ENCODE data around the gene TPCN2.
A peak's percentile ranks its signal among the peaks of the same experiment; 100 is the strongest.

TPCN2 gene

DNA sequence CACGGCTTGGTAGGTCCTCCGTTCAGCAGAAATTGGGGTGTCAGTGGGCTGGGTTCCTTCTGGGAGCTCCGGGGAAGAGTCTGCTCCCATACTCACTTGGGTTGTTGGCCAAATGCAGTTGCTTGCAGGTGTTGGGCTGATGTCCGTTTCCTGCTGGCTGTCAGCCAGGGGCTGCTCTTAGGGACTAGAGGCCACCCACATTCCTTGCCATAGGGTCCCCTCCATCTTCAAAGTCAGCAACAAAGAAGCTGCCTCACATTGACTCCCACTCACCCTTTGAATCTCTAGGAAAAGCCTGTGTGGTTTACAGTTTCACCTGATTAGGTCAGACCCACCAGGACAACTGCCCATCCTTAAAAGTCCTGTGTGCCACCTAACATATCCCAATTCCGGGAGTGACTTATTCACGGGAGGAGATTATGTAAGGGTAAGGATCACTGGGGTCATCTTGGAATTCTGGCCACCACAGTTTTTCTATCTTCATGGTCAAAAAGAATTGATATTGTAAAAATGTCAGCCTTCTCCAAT is 43.0 kb downstream of the TPCN2 start:
- no peak for DNase-seq

DNA sequence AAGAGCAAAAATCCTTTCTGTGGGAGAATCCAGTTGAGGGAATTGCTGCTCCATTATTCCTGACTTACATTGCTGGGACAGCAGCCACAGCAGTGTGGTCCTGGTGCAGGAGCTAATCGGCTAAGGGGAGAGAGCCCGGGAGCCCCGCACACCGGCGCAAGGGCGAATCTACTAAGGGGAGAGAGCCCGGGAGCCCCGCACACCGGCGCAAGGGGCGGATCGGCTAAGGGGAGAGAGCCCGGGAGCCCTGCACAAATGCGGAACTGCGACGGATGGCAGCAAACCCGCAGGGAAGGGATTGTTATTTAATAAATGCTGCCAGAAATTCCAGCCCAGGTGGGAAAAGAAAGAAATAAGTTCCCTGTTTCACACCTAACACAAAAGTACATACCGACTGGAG is 43.5 kb downstream of the TPCN2 start:
- DNase-seq = no peak

DNA sequence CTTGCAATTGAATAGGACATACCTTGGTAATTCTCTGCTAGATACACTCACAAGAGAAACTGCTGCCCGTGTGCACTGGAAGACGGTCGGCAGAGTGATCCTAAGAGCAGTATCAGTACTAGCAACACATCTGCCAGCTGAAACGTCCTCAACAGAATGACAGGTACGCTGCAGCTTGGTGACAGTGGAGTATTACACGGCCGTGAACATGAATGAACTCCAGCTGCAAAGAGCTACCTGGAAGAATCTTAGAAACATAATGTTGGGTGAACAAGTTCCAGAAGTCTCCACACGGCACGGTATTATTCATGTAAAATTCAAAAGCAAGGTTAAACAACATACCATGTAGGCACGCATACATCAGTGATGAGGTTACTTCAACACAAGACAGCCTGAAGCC is 44.4 kb downstream of the TPCN2 start:
- no peak for DNase-seq

DNA sequence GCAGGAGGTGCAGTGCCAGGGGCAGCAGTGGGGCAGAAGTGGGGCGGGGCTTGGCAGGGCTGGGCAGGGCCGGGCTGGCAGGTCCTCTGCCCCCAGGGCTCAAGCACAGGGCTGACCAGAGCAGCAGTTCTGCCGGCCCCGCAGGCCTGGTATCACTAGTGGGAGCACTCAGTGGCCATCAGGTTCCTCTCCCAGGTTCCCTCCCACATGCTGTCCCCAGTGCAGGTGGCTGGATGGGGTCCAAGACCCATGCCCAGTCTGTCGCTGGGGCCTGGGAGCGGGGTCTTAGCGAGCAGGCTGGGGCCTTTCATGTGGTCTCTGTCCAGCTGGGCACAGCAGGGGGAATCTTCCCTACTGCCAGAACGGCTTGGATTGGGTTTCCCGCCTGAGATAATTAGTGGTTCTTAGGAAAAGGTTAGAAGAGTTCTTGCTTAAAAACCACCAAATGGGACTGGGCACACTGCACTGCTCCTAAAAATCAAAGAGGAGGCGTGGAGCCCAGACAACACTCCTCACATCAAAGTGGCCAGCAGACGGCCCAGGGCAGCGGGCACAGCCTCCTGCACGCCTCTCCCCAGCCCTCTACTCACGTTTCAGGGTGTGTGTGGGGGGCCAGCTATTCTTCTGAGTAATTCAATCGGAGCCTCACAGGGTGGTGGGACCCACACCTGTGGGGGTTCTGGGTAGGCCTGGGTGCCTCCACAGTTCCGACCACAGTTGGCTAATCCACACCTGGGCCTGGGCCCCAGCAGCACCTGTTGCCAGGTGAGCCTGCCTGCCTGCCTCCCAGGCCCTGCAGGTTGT is 45.6 kb downstream of the TPCN2 start:
- no peak for DNase-seq

DNA sequence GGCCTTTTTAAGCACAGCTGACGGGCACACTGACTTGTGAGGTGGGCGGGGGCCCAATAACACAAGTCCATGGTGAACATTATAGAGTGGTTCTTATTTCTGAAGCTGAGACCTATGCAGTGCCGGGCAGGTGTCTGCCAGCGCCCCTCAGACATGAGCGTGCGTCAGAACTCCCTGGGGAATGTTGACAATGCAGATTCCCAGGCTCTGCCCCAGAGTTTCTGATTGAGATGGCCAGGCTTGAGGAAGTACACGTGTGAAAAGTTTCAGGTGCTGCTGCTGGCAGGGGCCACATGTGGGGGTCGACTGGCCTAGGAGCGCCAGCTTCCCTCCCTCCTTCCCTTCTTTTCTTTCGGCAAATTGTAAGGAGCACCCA is 46.2 kb downstream of the TPCN2 start:
- no peak for DNase-seq

DNA sequence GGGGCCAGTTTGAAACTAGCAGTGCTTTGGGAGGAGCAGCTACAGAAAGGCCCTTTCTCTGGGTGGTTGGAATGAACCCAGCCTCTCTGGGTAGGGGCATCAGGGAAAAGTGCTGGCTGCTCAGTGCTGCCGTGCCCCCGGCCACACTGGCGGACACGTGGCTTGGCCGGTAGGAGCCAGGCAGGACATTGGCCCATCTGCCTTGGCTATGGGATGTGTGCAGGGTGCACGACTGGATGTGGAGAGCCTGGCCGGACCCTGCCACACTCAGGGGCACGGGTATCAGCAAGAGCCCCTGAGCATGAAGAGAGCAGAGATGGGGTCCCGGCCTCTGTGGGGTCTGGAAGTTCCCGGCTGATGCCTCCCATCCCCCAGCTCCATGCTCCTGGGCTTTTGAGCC is 46.6 kb downstream of the TPCN2 start:
- DNase-seq = peak in 5 of 56 donors; percentile 15 to 27 (median 20)

DNA sequence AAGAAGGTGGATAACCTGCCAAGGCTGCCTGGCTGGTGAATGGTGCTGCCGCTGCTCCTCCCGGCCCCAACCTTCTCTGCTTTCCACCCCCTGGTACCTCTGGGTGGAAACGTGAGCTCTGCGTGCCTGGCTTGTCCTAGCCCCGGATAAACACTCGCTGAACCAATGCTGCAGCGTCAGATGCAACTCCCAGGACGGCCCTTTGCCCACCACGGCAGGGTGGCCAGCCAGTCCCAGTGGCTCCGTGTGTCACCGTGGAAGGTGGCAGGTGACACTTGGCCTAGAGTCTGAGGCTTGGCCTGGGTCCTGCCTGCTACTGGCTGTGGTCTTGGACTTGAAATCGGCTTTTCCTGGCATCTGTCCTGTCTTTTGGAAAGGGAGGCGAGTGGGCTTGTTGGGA is 47.7 kb downstream of the TPCN2 start:
- no peak for DNase-seq

DNA sequence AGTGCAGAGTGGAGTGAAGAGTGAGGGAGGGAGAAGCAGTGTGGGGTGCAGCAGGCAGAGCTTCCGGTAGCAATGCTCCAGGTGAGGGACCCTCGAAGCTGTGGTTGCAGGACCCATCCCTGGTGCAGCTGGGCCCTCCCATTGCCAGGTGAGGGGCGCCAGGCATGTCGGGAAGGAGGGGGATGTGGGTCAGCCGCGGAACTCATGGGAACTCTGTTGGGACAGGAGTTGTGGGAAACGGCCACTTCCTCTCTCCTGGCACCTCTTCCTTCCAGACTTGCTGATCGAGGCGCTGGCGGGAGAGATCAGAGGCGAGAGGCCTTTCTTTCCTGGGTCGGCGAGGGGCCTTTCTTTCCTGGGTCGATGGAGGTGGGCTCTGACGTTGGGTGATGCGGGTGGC is 48.5 kb downstream of the TPCN2 start:
- no peak for DNase-seq

DNA sequence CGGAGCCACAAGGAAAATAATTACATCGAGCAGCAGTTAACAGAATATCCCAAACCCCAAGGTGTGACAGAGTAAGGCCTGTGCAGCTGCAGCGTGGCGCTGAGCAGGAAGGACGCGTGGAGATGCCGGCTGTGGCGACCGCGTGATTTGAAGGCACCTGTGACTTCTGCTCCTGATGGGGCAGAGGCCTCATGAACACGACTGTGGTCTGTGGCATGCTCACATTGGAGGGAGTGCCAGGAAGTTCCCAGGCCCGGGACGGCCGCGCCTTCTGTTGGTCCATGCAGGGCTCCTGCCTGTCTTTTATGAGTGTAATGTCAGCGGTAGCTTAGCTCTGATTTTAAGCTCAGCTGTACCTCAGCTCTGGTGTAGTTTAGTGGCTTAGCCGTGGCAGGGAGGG is 50.4 kb downstream of the TPCN2 start:
- no peak for DNase-seq

DNA sequence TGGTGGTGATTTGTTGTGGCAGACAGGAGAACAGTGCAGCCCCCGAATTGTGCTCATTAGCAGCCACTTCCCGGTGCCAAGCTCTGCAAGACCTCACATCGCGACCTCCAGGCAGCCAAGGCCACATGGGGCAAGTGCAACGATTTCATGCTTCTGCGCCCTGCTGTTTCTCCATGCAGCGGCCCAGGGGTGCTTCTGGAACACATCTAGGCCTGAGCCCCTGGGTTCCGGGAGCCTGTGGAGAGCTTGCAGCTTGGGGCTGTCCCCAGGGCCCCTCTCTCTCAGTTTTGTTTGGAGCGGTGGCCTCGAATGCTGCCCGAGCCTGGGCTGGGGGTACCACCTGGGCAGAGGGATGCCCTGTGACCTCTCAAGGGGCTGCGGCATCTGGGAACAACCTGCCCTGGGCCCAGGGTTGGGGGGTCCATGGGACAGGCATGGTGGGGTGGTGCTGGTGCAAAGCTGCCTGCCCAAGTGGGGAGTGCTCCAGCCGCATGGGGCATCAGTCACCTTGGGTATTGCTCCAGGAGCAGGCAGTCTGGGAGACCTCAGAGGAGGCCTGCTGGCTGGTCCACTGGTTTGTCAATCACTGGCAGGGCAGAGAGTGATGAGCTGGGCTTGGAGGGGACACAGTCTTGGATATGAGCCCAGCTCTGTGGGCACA is 51.9 kb downstream of the TPCN2 start:
- DNase-seq = no peak

DNA sequence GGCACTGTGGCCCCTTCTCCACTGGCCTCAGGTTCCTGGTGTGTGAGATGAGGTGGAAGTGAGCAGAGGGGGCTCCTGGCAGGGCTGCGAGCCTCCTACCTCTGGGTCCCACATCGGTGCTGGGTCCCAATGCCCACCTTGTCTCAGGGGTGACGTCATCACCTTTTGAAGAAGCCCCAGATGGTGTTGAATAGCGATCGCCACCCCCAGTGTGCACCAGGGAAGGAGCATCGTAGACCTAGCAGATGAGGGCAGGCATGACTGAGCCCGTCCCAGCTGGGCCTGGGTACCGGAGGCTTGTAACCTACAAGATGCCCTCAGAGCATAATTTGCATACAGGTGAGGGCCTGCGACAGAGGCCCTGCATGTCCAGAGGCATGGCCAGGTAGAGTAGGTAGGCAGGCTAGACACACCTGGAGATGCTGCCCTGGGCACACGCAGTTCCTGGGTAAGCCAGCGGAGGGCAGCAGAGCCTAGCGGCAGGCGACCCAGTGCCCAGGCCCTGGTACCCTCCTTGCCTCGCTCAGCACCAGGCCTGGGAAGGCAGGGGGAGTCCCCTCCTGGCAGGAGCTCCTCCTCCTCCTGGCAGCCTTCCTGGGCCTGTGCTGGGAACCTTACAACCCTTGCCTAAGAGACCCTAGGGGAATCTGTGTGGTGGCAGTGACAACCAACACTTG is 52.5 kb downstream of the TPCN2 start:
- DNase-seq = peak in 50 of 56 donors; percentile 14 to 80 (median 48)

DNA sequence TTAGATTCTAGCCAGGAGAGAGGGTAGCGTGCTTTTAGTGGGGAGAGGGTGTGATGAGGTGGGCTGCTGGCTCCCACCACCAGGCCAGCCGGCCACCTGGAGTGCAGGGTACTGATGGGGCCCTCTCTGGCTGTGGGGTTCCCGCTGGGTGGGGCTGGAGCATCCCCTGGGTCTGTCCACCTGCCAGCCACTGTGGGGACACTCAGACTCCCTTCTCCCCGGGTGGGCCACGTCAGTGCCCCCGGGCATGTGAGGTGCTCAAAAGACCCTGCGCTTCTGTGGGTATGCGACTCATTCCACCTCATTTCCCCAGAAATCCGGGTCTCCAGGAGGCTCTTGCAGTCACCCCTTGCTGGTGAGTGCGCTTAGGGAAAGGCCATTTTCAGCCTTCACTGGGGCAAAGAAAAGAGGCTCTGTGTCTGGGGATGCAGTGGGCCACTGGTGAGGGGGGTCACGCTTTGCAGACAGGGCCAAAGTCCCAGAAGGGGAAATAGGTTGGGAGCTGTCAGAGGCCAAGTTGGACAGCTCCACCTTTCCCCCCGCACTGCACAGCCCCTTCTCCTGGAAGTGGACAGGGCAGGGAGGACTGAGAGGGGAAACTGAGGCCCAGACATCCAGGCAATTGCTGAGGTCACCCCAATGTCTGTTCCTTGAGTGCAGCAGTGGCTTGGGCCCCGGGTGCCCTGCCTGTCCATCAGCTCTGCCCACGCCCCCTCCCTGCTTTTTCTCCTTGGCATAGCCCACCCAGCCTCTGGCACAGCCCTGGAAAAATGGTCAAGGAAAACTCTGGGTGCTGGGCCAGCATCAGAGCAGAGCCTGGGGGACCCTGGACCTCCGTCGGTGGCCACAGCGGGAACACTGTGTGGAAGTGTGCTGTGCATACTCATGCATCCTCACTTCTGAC is 53.3 kb downstream of the TPCN2 start:
- no peak for DNase-seq

DNA sequence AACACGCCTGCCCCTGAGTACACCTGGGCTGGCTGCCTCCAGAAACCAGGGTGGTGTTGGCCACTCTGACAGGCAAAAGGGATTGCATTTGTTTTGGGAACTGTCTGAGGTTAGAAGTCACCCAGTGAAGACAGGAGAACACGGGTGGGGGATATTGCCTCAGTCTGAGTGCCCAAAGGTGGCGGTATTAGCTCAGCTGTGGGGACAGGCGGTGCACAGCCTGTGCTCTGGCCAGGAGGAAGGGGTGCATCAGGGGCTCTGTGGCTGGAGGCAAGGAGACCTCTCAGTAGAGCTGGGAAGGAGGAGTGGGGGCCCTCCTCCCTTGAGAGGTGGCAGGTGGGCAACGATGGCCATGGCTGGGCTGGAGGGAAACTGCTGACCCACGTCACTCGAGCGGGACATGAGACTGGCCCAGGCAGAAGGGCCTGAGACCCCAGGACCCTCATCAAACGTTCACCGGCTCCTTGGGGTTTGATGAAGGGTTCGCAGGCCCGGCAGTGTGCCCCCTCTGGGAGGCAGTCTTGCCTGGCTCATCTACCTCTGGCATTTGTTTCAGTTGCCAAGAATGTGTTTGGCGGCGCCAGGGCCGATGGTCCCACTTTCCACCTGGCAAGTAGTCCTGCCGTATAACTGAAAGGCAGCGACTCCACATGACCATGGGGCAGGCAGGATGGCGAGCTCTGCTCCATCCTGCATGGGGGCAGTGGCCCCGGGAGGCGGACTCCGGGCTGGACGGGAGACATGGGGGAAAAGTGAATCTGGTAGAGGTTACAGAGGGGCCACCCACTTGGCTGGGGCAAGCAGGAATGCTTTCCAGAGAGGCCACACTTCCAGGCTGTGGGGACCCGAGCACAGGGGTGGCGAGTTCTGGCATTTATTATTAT is 54.2 kb downstream of the TPCN2 start:
- peak in 1 of 56 donors; percentile 7 for DNase-seq

DNA sequence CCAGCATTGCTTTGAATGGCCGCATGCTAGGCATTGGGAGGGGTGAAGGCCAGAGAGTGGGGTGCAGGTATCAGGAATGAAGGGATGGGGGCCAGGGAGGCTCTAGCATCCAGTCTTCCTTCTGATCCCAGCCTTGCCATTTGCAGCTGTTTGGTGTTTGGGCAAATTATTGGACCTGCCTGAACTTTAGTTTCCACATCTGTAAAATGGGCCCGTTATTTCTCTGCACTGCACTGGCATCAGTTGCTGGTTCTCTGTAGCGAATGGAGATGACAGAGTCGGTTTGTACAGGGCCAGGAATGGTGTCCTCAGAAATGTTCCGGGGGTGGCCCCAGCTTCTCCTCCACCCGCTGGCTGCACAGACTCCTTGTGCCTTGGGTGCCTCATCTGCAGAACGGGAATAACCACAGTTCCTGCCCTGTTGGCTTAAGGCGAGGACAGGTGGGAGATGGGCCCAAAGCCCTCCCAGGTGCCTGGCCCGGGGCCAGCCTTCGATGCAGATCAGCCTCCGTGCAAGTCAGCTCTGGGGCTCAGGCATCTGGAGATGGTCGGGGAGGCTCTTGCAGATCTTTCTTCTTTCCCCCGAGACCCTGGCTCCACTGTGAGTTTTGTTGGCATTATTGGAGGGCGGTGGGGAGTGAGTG is 55.6 kb downstream of the TPCN2 start:
- no peak for DNase-seq

DNA sequence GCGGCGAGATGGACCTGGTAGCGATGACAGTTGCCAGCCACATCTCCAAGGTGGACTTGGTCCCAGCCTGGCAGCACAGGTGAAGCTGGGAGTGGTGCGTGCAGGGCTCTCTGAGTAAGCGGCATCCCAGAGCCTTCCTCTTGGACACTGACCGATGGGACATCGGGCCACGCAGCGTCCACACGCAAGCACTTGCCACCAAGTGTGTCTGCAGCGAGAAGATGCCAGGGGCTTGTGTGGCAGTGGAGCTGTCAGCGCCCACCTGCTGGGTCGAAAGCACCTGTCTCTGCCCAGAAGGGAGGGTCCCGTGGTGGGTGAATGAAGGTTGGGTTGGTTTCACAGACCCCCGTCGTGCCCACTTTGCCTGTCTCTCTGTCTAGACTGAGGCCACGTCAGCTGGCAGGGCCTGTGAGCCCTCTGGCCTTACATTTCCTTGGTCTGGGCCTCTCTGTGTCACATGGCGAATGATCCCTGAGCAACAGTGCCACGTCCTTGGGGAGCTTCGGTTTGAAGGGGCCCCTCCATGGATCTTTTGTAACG is 56.2 kb downstream of the TPCN2 start:
- DNase-seq = no peak

DNA sequence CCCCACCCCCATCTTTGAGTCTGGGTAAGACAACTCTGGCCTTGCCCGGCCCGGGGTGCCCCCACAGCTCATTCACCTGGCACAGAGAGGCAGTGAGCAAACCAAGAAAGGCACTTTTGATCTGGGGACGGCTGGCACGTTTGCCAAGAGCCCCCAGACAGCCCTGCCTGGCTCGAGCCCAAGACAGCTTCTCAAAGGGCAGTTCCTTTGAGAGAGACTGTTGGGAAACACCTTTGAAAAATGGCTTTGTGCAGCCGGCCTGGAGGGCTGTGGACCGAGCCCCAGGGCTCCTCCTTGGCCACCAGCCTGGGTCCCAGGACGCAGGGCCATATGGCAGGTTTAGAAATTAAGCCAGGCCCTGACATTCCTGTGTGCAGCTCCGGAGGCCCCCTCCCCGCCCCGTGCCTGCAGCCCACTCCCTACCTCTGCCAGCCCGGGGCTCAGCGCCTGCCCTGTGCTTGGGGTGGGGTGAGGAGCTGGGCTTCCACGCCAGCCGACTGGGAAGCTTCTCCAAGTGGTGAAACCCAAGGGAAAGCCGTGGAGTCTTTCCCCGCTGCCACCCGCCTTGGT is 56.8 kb downstream of the TPCN2 start:
- DNase-seq = no peak

DNA sequence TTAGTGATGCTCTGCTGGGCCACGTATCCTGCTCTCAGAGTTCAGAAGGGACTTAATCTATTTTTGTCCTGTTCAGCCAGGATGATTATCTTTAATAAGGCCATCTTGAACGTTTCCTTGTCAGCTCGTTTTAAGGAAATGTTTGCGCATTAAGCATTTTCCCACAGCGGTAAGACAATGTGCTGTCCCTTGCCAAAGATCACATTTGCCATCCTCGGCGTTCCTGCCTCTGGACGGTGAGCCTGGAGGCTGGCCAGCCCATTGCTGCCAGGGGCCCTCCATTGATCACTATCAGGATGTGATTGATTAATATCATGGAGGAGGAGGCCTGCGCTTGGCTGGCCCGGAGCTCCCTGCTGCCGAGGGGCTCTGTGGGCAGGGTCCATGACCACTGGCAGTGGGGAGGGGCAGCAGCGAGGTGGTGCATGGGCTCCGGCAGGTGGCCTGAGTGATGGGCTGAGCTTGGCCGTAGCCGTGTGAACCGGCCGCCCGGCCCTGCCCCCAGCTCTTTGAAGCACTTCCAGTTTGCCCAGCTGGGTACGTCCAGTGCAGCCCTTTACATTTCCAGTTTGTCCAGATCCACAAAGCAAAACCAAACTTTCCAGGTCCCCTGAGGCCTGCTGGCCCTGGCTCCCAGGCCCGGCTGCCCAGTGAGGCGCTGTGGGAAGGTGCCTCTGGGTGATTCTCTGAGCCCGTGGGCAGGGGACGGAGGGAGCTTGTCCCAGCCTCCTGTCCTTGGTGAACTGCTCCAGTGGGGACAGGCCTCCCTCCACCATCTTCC is 57.5 kb downstream of the TPCN2 start:
- no peak for DNase-seq

DNA sequence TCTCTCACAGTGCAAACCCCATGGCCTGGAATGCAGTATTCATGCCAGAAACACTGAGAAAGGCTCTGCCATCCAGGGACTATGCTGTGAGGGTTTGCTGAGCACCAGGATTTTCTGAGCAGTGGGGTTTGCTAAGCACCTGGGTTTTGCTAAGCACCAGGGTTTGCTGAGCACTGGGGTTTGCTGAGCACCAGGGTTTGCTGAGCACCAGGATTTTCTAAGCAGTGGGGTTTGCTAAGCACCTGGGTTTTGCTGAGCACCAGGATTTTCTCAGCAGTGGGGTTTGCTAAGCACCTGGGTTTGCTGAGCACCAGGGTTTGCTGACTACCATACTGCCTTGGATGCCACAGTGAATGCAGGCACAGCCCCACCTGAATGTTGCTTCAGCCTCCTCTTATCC is 58.7 kb downstream of the TPCN2 start:
- DNase-seq = no peak

Data from nucleus accumbens (tissue), 56 donors.